Osteoblast (primary cell): ENCODE results near the gene LRP3. TPM values are rescaled to one million over a fixed set of nuclear protein-coding genes. Genes with fewer than 3 reads are reported as not detected.
"Not testable (repeated sequence)": the region's sequence is repeated elsewhere in the genome, so short reads cannot be mapped to it uniquely, and the experiment has no call there.

Source experiments
- DNase-seq: peaks from one replicate; pipeline ENCODE4 v3.0.0; 2011; ENCODE audit warnings: low spot score, mixed read lengths; ENCODE audit not compliant: insufficient read length; ENCODE audit errors: missing footprints
- H2AFZ ChIP-seq: 2 replicates; pipeline ENCODE4 v1.6.0; 2011; ENCODE audit warnings: mild to moderate bottlenecking, low read length
- H3K27ac ChIP-seq: 2 replicates; pipeline ENCODE4 v1.5.1; 2011; ENCODE audit warnings: mild to moderate bottlenecking, low read depth, low read length, moderate library complexity
- H3K27me3 ChIP-seq: 2 replicates; pipeline ENCODE4 v1.6.0; 2012; ENCODE audit warnings: mild to moderate bottlenecking, control low read depth, inconsistent platforms, low read length, moderate library complexity; ENCODE audit not compliant: insufficient read depth
- H3K36me3 ChIP-seq: 2 replicates; pipeline ENCODE4 v1.5.1; 2011; ENCODE audit warnings: mild to moderate bottlenecking, low read length, control low read depth, moderate library complexity; ENCODE audit not compliant: insufficient read depth
- H3K4me1 ChIP-seq: 2 replicates; pipeline ENCODE4 v1.5.1; 2011; ENCODE audit warnings: mild to moderate bottlenecking, low read length, control low read depth, moderate library complexity; ENCODE audit not compliant: insufficient read depth
- H3K4me2 ChIP-seq: 2 replicates; pipeline ENCODE4 v1.6.0; 2011; ENCODE audit warnings: mild to moderate bottlenecking, low read length; ENCODE audit not compliant: insufficient read depth
- H3K4me3 ChIP-seq: fragments of 200-600 bp; sonication (generic); 3 replicates; pipeline ENCODE4 v1.5.1; 2012; ENCODE audit warnings: mild to moderate bottlenecking, low read length, inconsistent platforms; ENCODE audit not compliant: insufficient read depth
- H3K79me2 ChIP-seq: 2 replicates; pipeline ENCODE4 v1.6.0; 2012; ENCODE audit warnings: mild to moderate bottlenecking, low read length, control low read depth, inconsistent platforms; ENCODE audit not compliant: insufficient read depth
- H3K9me3 ChIP-seq: 2 replicates; pipeline ENCODE4 v1.5.1; 2011; ENCODE audit warnings: low read depth, low read length, control low read depth
- H4K20me1 ChIP-seq: 2 replicates; pipeline ENCODE4 v1.6.0; 2012; ENCODE audit warnings: mild to moderate bottlenecking, low read length, control low read depth; ENCODE audit not compliant: insufficient read depth
- total RNA-seq: library from RNA; depleted of rRNA; stranded (reverse); fragments of >200 nt; gene quantifications from 2 replicates; pipeline ENCODE4 v1.2.3, GENCODE V29; 2012
- TF ChIP-seq, protein P1 (sequence below): IDR thresholded peaks from 2 replicates; pipeline ENCODE4 v1.5.1; 2011; ENCODE audit warnings: mild to moderate bottlenecking, low read depth, low read length, moderate library complexity; ENCODE audit errors: extremely low read depth

The LRP3 gene
- total RNA-seq, 1 donor, result 38.4 TPM

DNA sequence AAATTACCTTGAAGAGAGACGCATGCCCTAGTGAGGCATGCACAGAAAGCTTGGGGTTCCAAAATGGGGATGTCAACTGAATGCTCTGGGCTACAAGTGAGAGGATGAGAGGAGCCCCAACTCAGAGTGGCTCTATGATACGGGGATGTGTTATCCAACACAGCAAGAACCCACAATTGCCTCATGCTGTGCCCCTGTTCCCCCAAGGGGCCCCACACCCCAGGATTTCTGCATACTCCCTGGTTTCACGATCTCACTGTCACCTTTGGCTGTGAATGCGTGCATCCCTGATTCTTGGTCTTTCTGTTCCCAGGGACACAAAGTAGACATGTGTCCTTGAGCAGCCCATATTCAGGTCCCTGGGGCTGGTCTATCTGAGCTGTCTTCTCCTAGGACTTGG is 32.9 kb upstream of the LRP3 start:
- H2AFZ ChIP-seq, result no peak overlapping the region
- H3K9me3 ChIP-seq, result no peaks in the 10 kb centered on the region
- H3K4me1 ChIP-seq, result peaks cover under 1% of the 10 kb centered on the region
- no peak overlapping the region for H3K4me2 ChIP-seq
- TF ChIP-seq, protein P1, sequence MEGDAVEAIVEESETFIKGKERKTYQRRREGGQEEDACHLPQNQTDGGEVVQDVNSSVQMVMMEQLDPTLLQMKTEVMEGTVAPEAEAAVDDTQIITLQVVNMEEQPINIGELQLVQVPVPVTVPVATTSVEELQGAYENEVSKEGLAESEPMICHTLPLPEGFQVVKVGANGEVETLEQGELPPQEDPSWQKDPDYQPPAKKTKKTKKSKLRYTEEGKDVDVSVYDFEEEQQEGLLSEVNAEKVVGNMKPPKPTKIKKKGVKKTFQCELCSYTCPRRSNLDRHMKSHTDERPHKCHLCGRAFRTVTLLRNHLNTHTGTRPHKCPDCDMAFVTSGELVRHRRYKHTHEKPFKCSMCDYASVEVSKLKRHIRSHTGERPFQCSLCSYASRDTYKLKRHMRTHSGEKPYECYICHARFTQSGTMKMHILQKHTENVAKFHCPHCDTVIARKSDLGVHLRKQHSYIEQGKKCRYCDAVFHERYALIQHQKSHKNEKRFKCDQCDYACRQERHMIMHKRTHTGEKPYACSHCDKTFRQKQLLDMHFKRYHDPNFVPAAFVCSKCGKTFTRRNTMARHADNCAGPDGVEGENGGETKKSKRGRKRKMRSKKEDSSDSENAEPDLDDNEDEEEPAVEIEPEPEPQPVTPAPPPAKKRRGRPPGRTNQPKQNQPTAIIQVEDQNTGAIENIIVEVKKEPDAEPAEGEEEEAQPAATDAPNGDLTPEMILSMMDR, result no peak
- no peaks in the 10 kb centered on the region for H3K36me3 ChIP-seq
- H3K79me2 ChIP-seq, result no peaks in the 10 kb centered on the region
- H3K4me3 ChIP-seq, result no peak overlapping the region
- H3K27ac ChIP-seq, result no peak overlapping the region
- DNase-seq, result no peak
- no peaks in the 10 kb centered on the region for H3K27me3 ChIP-seq
- H4K20me1 ChIP-seq, result no peaks in the 10 kb centered on the region

- H3K4me2 ChIP-seq, result no peak overlapping the region
- no peaks in the 10 kb centered on the region for H3K79me2 ChIP-seq
- DNase-seq, result no peak
- H3K27me3 ChIP-seq, result no peaks in the 10 kb centered on the region
- no peaks in the 10 kb centered on the region for H4K20me1 ChIP-seq
- H3K27ac ChIP-seq, result no peak overlapping the region
- TF ChIP-seq, protein P1, result no peak
- H3K36me3 ChIP-seq, result no peaks in the 10 kb centered on the region
- H3K4me3 ChIP-seq, result no peak overlapping the region
- no peak overlapping the region for H2AFZ ChIP-seq
- H3K9me3 ChIP-seq, result no peaks in the 10 kb centered on the region
- no peaks in the 10 kb centered on the region for H3K4me1 ChIP-seq
Measured at GRCh38 chr19:33163481-33163880, 30.6 kb upstream of the LRP3 start.

- DNase-seq, H3K79me2 ChIP-seq, H2AFZ ChIP-seq, H3K36me3 ChIP-seq, H3K4me2 ChIP-seq, H3K9me3 ChIP-seq, H4K20me1 ChIP-seq, H3K27me3 ChIP-seq, H3K27ac ChIP-seq, H3K4me3 ChIP-seq, H3K4me1 ChIP-seq: not testable (repeated sequence)
Measured at GRCh38 chr19:33166037-33166436, 28.1 kb upstream of the LRP3 start.

- no peak for DNase-seq
- H3K79me2 ChIP-seq, result no peaks in the 10 kb centered on the region
Measured at GRCh38 chr19:33167438-33167837, 26.7 kb upstream of the LRP3 start.

More at GRCh38 chr19:33167438-33167837, 26.7 kb upstream of the LRP3 start:
- Histone ChIP-seq H3K27ac (no peak overlapping the region), H2AFZ (no peak overlapping the region), H3K36me3 (no peaks in the 10 kb centered on the region), H3K4me1 (peaks cover 7% of the 10 kb centered on the region), H3K4me3 (no peak overlapping the region), H4K20me1 (no peaks in the 10 kb centered on the region), H3K9me3 (no peaks in the 10 kb centered on the region), H3K27me3 (no peaks in the 10 kb centered on the region), H3K4me2 (no peak overlapping the region)
- TF ChIP-seq, protein P1, result no peak
